PFSK-1 (cell line): ENCODE measurements around the gene DNAH17.

Experiments
- POLR2AphosphoS5 ChIP-seq: IDR thresholded peaks from 2 replicates; pipeline ENCODE4 v1.6.1; 2012; ENCODE audit warnings: low read depth, mild to moderate bottlenecking, control low read depth, low read length, moderate library complexity
- TF ChIP-seq, protein P1 (sequence below), 2 experiments: IDR thresholded peaks; 2 replicates each; pipeline versions ENCODE4 v1.6.1 to v1.8.0; 2011 to 2012; ENCODE audit warnings: low read depth in 2 of 2, low read length in 2 of 2, control low read depth in 1 of 2, inconsistent platforms in 1 of 2, mild to moderate bottlenecking in 1 of 2, moderate library complexity in 1 of 2; ENCODE audit not compliant: insufficient read depth in 1 of 2

DNA sequence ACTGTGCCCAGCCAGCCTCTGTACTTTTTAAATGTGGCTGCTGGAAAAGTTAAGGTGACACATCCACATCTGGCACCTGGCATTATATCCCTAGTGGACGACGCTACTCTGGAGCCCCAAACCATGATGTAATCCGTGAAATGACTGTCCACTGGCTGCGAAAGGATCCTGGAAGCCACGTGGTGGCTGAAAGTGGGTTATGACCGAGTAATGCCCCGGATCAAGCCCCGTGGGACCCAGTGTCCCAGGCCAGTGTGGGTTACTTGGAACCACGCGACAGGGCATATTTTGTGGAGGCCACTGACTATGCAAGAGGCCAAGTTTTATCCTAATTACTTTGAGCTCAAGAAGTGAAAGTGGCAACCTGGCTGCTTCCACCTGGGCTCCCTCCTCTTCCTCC is 119.1 kb downstream of the DNAH17 start:
- TF ChIP-seq POLR2AphosphoS5, result no peak
- TF ChIP-seq, protein P1, sequence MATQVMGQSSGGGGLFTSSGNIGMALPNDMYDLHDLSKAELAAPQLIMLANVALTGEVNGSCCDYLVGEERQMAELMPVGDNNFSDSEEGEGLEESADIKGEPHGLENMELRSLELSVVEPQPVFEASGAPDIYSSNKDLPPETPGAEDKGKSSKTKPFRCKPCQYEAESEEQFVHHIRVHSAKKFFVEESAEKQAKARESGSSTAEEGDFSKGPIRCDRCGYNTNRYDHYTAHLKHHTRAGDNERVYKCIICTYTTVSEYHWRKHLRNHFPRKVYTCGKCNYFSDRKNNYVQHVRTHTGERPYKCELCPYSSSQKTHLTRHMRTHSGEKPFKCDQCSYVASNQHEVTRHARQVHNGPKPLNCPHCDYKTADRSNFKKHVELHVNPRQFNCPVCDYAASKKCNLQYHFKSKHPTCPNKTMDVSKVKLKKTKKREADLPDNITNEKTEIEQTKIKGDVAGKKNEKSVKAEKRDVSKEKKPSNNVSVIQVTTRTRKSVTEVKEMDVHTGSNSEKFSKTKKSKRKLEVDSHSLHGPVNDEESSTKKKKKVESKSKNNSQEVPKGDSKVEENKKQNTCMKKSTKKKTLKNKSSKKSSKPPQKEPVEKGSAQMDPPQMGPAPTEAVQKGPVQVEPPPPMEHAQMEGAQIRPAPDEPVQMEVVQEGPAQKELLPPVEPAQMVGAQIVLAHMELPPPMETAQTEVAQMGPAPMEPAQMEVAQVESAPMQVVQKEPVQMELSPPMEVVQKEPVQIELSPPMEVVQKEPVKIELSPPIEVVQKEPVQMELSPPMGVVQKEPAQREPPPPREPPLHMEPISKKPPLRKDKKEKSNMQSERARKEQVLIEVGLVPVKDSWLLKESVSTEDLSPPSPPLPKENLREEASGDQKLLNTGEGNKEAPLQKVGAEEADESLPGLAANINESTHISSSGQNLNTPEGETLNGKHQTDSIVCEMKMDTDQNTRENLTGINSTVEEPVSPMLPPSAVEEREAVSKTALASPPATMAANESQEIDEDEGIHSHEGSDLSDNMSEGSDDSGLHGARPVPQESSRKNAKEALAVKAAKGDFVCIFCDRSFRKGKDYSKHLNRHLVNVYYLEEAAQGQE (IDR thresholded peaks at IDR 0.05; ENCODE audit: insufficient read depth in 1 of 2, low read depth in 2 of 2, low read length in 2 of 2), result no peak
